ENCODE results near the gene GLRA1.
A peak's percentile ranks its signal among the peaks of the same experiment; 100 is the strongest.

GLRA1 gene

GRCh38 chr5:151924564-151925301 is at the start of gene GLRA1:
TSS of gene GLRA1 (minus strand) at chr5:151924851. CDS start at chr5:151924549, 302 bp downstream.
- peak; percentile 7 for DNase-seq (ENCODE audit: low spot score)

- DNase-seq (ENCODE audit: low spot score): no peak
These were observed 46.2 kb upstream of the GLRA1 start for GRCh38 chr5:151970885-151971284.

GRCh38 chr5:151967865-151968264 is 43.2 kb upstream of the GLRA1 start:
- no peak for DNase-seq (ENCODE audit: low spot score)

- no peak for DNase-seq (ENCODE audit: low spot score)
These were observed 41.4 kb upstream of the GLRA1 start for GRCh38 chr5:151966046-151966445.

- no peak for DNase-seq (ENCODE audit: low spot score)
These were observed 39.8 kb upstream of the GLRA1 start for GRCh38 chr5:151964471-151964870.

GRCh38 chr5:151961557-151961956 is 36.9 kb upstream of the GLRA1 start:
- DNase-seq (ENCODE audit: low spot score): no peak

- no peak for DNase-seq (ENCODE audit: low spot score)
These were observed 33.5 kb upstream of the GLRA1 start for GRCh38 chr5:151958111-151958510.

DNA sequence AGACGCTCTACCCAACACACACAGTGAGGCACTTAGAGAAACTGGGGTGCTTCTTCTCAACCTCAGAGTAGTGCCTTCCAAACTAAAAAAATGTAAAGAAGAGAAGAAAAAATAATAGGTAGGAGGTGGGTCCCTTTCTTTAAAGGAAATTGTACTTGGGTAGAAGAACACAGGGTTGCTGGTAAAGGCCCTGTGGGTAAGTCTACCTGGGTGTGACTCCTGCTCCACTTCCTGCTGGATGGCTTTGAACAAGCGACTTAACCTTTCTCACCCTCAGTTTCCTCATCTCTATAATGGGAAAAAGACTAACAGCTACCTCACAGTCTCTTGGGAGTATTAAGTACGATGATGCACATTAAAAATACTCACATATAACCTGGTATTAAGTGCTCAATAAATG is 32.1 kb upstream of the GLRA1 start:
- DNase-seq (ENCODE audit: low spot score): no peak

- no peak for DNase-seq (ENCODE audit: low spot score)
These were observed 29.6 kb upstream of the GLRA1 start for GRCh38 chr5:151954255-151954654.

- DNase-seq (ENCODE audit: low spot score): no peak
These were observed 29.2 kb upstream of the GLRA1 start for GRCh38 chr5:151953833-151954232.

- DNase-seq (ENCODE audit: low spot score): no peak
These were observed 27.6 kb upstream of the GLRA1 start for GRCh38 chr5:151952238-151952637.

- no peak for DNase-seq (ENCODE audit: low spot score)
These were observed 26.1 kb upstream of the GLRA1 start for GRCh38 chr5:151950706-151951105.

GRCh38 chr5:151949701-151950308 is 25.2 kb upstream of the GLRA1 start:
- no peak for DNase-seq (ENCODE audit: low spot score)

GRCh38 chr5:151949113-151949512 is 24.5 kb upstream of the GLRA1 start:
- DNase-seq (ENCODE audit: low spot score): no peak

- no peak for DNase-seq (ENCODE audit: low spot score)
These were observed 23.4 kb upstream of the GLRA1 start for GRCh38 chr5:151947931-151948608.

DNA sequence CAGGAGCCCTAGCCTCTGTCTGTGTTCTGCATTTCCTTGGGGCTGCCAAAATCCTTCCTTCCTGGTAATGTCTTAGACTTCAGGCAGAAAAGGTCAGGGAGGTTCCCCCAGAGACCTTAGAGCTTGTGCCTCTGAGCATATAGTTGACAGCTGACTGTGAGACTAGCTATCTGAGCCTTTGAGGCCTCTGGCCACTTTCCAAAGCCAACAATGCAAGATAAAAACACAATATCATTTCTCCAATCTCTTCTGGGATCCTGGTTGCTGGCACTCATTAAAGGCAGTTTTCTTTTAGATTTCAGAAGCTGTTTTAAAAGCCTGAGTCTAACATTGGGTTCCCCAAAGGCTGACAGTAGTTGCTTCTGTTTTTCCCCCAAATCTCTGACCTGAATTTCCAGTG is 13.2 kb upstream of the GLRA1 start:
- no peak for DNase-seq (ENCODE audit: low spot score)

DNA sequence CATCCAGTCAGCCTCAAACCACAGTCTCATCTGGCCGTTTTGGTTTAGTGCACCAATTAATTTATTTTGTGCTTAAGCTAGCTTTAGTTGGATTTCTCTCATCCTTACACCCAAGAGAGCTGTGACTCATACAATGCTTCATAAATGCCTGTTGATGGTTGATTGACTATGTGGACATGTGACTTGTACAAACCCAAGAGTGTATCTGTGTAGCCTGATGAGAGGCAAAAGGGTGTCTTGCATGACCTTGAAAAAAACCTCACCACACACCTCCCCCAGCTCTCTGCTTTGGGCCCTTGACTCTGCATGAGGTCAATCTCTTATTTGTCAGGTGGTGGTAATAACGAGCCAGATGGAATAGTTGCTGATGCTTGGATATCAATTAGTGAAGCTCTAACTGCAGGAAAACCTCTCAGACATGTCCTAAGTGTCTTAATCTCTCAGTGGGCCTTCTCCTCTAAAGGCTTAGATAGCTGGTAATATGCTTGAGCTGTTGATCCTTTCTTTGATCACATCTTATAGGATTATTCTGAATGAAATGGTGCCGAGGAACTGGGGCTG is 10.6 kb upstream of the GLRA1 start:
- no peak for DNase-seq (ENCODE audit: low spot score)

DNA sequence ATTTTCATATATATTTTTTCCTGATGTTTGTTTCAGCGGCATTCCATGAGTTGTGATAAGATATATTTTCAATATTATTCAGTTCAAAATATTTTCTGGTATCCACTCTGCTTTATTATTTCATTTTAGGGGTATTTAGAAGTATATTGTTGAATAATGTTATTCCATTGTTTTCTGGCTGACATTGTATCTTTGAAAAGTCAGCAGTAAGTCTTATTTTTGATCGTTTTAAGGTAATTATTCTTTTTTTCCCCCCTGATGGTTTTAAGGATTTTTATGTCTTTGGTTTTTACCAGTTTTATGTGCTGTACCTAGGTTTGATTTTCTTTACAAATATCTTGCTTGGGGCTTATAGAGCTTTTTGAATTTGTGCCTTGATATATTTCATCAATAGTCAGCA is 6.6 kb upstream of the GLRA1 start:
- DNase-seq (ENCODE audit: low spot score): no peak

DNA sequence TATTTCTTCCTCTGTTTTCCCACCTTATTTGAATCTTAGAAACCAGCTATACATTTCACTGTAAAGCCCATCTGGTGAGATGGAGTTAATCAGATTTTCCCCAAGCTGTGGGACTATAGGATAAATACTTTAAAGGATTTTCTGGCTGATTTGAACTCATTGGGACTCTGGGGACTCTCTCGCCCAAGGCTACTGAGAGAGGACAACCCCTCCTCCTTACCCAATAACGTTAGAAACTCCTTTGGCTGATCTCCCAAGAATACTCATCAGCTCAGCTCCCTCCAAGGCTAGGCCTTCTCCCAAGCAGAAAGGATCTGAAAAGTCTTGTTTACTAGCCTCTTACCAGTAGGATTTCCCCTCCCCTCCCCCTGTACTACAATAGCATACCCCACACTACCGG is 1.5 kb upstream of the GLRA1 start:
- no peak for DNase-seq (ENCODE audit: low spot score)

DNA sequence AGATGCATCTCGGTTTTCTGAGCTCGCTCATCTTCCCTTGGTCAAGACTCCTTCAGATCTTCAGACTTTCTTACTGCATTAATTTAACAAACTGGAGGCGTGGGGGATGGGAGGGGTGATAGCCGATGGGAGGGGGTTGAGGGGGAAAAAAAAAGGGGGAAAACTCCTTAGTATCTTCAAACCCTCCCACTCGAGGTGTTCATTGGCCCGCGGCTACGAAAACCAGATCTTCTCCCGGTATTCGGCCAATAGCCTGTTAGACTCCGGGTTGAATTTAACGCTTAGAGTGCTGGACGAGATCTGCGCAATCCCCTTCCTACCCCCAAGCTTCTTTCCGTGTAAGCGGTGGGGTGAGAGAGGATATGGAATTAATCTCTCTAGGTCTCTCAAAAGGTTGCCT is 689 bp upstream of the GLRA1 start:
- DNase-seq (ENCODE audit: low spot score): peak; percentile 8

DNA sequence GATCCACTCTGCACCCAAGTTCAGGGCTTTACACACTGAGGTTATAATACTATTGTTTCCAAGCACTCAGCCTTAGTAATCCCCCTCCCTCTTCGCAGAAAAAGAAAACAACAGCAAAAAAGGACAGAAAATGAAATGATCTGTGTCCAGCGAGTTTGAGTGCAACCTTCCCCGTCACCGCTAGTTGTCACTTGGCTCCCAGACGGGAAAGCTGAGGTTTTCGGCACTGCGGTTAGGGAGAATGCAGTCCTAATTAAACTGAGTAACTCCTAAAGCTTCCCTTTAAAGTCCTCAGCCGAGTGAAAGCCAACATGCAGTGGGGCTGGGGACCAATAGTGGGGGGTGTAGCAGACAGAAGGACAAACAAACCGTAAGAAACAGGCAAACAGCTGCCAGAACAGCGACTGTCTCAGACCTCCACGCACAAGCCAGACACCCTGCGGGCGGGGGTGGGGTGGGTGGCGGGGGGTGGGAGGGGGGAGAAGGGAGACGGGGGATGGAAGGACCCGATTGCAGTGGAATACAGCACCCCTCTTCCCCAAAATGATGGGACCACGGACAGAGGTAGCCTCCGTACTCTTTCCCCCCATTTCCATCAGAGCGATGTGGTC is 680 bp downstream of the GLRA1 start:
- DNase-seq (ENCODE audit: low spot score): no peak

GRCh38 chr5:151921916-151922315 is 2.7 kb downstream of the GLRA1 start:
- DNase-seq (ENCODE audit: low spot score): no peak

- no peak for DNase-seq (ENCODE audit: low spot score)
These were observed 6.7 kb downstream of the GLRA1 start for GRCh38 chr5:151917904-151918303.
